Ammon's horn (tissue), 1 donor: ENCODE measurements around the gene BHLHA15.

Experiments used
- DNase-seq: peaks from one replicate; pipeline ENCODE4 v3.0.0-alpha.2; 2016; ENCODE audit warnings: low spot score

The BHLHA15 gene

DNA sequence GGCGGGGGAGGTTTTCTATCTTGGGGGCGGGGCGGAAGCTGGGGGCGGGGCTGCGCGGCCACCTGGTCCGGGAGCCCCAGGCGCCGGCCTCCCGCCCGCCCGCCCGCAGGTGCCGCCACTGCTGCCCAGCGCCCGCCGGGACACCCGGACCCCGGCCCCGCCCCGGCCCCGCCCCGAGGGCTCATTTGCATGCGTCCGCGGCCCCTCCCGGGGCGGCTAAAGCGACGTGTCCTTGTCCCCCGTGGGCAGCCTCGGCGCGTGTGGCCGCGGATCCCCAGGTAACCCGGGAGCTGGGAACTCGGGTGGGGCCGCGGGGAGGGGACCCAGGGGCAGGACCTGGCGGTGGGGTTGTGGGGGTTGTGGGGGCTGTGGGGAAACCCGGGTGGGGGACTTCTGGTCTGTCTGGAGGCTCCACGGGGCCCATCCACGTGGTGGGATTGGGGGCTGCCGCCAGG lies at the start of gene BHLHA15:
Gene BHLHA15, plus strand, starts transcription at position 219 of the 455 bp plus-strand sequence. CDS start 871 bp downstream, outside the sequence.
- DNase-seq: no peak

- no peak for DNase-seq
Observed at GRCh38 chr7:98162758-98163157, 48.5 kb upstream of the BHLHA15 start.

- DNase-seq: no peak
Observed at GRCh38 chr7:98163269-98163668, 48.0 kb upstream of the BHLHA15 start.

GRCh38 chr7:98163704-98164494 lies 47.3 kb upstream of the BHLHA15 start:
- no peak for DNase-seq

DNA sequence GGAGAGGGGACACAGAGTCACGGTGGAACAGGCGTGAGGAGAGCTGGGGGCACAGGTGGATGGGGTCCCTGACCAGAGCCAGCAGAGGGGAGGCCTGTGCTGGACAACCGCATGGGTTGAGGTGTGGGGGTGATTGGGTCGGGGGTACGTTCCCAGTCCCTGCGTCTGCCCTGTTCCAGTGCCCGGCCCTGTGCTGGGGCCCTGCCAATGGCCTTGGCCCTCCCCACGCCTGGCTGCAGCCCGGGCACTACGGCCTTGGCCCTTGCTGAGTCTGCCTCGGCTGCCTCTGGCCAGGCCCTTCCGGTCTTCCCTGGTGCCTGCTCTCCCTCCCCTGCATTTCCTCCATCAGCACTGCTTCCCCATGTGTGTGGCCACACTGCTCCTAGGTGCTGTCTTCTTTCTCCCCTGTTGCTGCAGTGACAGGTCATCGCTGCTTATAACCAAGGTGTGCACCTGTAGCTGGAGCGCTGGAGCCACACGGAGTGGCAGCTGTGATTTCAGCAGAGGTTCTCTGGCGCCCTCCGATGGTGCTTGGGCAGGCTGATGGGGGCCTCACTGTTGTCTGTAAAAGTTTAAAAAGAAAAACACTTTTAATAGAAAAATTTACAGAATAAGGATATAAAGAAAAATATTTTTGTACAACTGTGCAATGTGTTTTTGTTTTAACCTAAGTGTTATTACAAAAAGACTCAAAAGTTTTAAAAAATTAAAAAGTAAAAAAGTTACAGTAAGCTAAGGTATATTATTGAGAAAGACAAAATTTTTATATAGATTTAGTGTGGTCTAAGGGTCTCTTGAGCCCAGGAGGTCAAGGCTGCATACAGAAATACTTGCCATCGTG lies 45.2 kb upstream of the BHLHA15 start:
- peak; percentile 69 for DNase-seq

- DNase-seq: no peak
Observed at GRCh38 chr7:98166668-98166970, 44.6 kb upstream of the BHLHA15 start.

GRCh38 chr7:98167653-98168052 lies 43.6 kb upstream of the BHLHA15 start:
- DNase-seq: no peak

DNA sequence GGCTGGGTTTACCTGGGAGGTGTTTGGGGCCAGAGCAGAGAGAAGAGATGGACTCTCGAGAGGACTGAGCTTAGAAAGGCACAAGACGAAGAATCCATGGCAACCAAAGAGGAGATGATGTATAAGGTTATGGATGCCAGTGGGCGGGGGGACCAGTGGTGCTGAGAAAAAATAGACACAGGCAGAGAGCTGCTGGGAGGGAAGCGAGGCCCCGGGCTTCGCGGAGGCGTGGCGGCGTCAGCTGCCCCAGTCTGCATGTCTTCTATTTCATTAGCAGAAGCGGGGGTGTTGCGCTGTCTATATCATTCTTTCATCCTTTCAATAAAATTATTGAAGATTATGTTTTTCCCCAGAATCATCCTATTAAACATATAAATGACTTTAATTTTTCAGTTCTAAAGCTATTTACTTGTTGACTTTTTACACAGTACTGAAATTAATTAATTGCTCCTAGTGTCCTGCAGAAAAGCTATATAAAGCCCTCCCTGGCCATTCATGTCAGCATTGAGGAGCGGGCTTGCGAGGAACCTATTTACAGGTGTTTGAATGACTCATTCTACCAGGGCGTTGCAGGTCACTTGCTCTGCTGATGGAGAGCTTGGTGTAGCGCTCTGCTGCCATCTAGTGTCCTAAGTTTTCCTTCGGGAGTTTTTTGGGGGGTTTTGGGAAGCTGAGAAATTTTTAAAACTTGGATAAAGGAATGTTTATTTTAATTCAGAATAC lies 42.9 kb upstream of the BHLHA15 start:
- DNase-seq: peak; percentile 72

DNA sequence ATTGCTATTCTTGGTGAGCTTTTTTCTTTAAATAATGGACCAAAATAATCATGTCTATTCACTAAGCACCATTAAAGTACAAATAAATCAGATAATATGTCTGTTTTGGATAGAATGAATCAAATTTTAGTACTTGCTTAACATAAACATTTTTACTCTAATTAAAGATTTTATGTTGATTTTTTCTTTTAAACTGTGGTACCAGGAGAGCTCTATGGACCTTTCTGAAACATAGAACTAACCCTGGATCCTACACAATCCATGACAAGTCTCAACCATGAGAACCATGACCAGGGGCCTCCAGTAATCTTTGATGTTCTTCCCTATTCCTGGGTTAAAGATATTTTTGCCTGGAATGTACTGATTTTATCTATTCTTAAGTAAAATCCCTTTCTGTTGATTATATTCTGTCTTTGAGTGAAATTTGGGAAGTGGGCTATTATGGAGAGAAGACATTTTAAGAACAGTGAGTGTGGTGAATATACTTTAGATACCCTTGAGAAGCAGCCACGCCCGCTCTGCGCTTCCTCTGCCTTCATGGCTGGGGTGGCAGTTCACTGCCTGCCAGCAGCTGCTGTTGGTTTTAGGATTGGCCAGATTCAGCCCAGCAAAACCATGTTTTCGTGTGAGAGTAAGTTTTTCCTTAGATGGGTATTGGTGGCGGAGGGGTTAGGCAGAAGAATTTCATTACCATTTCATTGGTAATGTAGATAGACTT lies 42.2 kb upstream of the BHLHA15 start:
- no peak for DNase-seq

- no peak for DNase-seq
Observed at GRCh38 chr7:98170966-98171365, 40.3 kb upstream of the BHLHA15 start.

DNA sequence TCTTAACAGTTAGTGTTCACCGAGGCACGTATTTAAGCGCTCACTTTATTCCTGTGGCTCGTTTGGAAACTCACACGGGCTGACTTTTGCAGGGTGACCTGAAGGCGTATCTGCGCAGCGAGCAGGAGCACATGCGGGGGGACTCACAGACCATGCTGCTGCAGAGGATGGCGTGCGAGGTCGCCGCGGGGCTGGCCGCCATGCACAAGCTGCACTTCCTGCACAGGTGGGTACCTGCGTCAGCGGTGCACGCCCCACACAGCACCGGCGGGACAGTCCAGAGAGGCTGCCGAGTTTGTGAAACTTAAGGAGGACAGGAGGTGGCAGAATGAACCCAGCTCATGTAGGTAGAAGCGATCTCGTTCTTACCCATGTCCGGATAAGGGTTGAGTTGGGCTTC lies 39.8 kb upstream of the BHLHA15 start:
- DNase-seq: no peak

- DNase-seq: peak; percentile 60
Observed at GRCh38 chr7:98174334-98175259, 36.6 kb upstream of the BHLHA15 start.

DNA sequence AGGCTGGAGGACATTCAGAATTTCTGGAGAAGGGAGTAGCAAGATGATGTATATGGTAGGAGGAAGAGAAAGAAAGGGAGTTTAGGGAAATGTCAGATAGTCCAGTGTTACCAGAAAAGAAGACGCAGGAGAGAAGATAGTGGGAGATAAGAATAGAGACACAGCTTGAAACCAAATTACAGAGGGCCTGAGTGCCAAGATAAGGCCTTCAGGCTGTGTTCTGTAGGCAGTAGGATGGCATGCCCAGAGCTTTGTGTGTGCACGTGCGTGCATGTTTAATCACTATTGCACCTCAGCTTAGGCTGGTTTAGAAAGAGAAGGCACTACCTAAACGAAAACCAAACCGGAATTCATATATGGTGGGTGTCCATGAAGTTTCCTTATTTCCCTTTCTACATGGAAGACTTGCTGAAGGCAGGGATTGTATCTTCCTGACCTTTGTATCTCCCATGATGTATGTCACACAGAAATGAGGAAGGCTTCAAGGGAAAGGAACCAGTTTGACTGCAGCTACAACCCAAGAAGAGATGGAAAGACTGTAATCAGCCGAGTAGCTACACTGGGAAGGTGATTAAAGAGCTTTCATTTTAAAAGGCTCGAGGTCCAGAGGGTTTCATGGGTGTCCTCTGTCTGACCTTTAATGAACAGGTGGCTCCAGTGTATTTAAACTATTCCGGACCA lies 35.8 kb upstream of the BHLHA15 start:
- no peak for DNase-seq

DNA sequence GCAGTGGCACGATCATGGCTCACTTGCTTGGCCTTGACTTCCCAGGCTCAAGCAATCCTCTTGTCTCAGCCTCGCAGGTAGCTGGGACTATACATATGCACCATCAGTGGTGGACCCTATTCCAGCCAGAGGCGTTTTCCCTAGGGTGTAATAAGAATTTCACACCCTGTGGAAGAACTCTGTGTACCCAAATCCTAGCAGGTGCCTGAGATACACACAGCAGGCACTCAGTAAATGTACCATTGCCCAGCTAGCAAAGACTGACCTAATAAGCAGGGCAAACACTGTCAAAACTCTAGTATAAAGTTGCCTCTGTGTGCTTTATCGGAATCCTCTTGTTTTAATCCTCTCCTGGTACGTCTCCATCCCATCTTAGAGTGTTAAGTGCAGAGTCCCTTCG lies 33.7 kb upstream of the BHLHA15 start:
- DNase-seq: no peak

DNA sequence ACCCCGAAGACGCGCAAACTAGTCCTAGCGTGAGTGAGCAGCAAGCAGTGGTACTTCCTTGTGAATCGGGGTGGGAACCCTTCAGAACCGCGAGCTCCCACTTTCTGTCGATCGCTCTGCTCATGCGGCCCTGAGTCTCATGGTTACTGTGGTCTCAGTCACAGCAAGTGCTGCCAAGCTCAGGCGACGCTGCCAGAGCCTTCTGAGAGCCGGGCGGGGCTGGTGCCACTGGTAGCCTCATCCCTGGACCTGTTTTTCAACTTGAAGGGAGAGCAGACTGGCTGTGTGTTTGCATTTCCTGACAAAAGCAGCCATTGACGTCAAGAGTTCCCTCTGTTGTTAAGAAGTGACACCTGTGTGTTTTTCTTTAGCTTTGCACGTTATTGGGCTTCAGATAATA lies 32.9 kb upstream of the BHLHA15 start:
- peak; percentile 87 for DNase-seq

- DNase-seq: no peak
Observed at GRCh38 chr7:98178762-98179490, 32.3 kb upstream of the BHLHA15 start.

GRCh38 chr7:98180751-98181150 lies 30.5 kb upstream of the BHLHA15 start:
- DNase-seq: no peak

DNA sequence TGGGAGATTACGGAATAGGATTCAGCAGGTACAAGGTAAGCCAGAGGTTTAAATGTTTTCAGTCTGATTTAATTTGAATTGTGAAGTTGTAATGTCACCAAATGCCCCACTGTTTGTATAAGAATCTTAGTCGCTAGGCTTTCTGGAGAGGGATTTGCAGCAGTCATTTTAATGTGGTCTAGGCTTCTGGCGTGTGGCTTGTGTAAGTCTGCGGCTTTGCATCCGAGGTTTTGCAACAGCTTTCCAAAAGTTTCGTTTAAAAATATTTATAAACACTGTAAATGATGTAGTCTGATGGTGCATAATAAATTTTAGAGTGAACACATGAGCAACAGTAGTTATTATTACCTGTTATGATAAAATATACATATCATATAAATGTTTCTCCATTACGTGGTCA lies 26.1 kb upstream of the BHLHA15 start:
- no peak for DNase-seq

GRCh38 chr7:98186452-98187137 lies 24.6 kb upstream of the BHLHA15 start:
- DNase-seq: no peak
